NCI-H187 (cell line): ENCODE measurements around the gene OR2L8.
"Not testable (repeated sequence)": the region's sequence is repeated elsewhere in the genome, so short reads cannot be mapped to it uniquely, and the experiment has no call there.

Experiments used
- DNase-seq, 2 experiments: peaks; one replicate each; lab custom pipeline; 2025; lab: John Stamatoyannopoulos, UW

Gene OR2L8, protein sequence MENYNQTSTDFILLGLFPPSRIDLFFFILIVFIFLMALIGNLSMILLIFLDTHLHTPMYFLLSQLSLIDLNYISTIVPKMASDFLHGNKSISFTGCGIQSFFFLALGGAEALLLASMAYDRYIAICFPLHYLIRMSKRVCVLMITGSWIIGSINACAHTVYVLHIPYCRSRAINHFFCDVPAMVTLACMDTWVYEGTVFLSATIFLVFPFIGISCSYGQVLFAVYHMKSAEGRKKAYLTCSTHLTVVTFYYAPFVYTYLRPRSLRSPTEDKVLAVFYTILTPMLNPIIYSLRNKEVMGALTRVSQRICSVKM

DNA sequence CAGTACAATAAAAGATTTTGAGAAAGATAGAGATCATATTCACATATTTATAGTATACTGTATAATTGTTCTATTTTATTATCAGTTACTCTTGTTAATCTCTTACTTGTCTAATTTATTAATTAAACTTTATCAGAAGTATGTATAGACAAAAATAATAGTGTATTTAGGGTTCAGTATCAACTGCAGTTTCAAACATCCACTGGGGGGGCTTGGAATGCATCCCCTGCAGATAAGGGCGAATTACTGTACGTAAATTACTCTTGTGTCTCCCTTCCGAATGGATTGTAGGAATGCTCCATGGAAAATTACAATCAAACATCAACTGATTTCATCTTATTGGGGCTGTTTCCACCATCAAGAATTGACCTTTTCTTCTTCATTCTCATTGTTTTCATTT is at the start of gene OR2L8:
Gene OR2L8 (plus strand): TSS at position 301 of the 400 bp plus-strand sequence. CDS start 0 bp downstream, at position 301.
- no peak for DNase-seq

DNA sequence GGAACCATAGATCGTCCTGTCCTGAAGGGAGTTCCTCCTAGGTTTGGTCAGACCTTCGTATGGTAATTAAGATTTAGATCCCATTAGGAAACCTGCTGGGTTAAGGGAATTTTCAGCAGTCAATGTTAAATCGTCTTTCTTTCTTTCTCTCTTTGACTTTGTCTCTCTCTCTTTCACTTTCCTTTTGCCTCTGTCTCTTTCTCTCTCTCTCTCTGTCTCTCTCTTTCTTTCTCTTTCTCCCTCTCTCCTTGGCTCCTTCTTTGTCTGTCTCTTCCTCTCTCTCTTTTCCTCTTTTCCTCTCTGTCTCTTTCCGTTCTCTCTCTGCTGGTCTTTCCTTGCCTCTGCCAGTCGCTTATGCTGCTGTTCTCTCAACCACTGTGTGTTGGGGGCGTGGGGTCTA is 44.5 kb upstream of the OR2L8 start:
- DNase-seq: no peak

DNA sequence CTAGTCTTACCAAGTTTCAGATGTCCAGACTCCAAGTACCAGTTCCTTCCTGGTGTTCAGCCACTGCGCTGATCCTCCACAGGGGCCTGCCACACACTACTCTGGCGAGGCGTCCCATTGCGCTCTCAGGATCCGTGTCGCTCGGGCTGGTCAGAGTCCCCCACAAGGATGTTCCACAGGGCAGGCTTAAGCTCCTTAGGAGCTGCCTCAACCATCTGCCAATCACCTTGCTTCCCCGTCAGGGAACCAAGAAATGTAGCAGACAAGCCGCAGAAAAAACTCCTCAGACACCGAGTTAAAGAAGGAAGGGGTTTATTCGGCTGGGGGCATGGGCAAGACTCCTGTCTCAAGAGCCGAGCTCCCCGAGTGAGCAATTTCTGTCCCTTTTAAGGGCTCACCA is 43.5 kb upstream of the OR2L8 start:
- DNase-seq: no peak

DNA sequence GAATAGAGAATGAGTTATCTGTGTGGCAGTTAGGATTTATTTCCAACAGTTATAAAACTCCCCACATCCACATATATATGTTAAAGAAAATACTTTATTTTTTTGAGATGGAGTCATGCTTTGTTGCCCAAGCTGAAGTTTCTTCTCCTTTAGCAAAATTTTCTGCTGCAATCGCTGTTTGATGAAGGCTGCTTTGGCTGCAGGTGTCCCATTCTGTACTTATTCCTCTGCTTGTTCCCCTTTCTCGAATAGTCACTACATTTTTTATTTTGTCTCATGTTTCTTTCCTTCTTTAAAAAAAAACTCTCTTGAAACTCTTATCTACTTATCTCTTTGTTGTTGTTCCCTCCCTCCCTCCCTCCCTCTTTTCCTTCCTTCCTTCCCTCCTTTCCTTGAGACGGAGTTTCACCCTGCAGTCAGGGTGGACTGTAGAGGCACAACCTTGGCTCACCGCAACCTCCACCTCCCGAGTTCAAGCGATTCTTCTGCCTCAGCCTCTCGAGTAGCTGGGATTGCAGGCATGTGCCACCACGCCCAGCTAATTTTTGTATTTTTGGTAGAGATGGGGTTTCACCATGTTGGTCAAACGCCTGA is 42.7 kb upstream of the OR2L8 start:
- DNase-seq: no peak

DNA sequence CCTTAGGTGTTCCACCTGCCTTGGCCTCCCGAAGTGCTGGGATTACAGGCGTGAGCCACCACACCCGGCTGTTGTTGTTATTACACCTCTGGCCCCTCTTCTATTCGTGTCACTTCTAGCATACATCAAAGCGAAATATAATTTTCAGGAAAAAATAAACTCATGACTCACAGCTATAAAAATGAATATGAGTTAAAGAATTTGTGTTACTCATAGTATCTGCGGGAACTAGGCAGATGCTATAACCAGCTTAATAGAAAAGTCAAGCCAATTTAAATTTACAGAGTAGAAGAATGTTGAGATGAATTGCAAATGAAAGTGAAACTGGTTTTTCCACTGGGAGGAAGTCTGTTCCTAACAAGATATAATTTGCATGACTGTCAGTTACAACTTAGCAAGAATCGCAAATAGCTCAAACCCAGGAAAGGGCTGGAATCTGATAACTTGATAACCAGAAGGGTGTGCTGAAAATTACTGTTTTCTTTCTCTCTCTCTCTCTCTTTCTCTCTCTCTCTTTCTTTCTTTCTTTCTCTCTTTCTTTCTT is 42.1 kb upstream of the OR2L8 start:
- no peak for DNase-seq

DNA sequence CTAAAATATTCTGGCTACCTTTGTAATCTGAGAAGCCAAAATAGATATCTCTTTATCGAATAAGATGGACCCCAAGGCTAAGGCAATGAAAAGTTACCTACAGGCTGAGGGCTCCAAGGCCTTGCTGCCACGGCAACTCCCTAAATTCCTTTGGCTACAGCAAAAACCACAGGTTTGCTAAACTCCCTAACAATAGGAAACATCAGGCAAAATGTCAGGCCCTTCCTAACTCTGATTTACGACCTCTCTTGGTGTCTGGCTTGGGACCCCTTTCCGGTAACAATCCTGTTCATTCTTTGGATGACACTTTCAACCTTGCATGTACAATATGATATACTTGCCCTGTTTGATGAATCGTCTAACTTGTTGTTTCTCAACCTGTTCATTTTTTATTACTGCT is 39.9 kb upstream of the OR2L8 start:
- DNase-seq: no peak

DNA sequence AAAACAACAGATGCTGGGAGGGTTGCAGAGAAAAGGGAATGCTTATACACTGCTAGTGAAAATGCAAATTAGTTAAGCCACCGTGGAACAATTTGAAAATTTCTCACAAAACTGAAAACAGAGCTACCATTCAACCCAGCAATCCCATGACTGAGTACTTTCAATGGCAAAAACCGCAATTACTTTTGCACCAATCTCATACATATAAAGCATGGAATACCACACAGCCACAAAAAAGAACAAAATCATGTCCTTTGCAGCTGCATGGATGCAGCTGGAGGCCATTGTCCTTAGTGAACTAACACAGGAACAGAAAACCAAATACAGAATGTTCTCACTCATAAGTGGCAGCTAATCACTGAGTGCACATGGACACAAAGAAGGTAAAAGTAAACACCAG is 34.9 kb upstream of the OR2L8 start:
- DNase-seq: no peak

DNA sequence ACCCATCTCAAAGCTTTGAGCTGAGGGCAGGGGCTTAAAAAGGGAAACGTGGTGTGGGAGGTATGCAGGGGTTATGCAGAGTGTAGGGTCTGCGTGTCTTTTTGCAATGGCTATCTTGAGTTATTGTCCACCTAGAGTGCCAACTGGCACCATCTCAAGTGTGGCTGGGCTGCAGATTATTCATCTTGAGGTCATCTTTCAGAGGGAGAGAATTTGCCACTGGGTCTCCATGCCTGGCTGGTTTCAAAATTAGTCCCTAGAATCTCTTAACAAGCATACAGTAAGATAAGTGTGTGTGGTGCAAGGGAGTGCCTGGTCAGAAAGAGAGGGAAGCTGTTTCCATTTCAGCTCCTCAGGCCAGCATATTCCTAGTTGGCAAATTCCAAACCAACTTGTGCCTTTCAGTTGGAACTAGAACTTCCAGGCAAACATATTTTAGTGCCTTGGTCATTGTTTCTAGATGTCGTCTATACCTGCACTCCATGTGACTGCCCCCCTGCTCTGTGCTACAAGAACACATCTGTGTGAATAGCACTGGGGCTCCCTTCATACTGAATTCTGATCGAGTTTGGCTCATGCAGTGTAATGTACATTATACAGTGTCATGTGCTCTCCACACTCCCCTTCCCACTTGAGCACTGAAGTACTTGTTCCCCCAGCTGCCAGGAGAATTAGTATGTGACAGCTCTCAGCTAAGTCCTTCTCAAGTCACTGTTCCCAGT is 33.6 kb upstream of the OR2L8 start:
- DNase-seq: no peak

DNA sequence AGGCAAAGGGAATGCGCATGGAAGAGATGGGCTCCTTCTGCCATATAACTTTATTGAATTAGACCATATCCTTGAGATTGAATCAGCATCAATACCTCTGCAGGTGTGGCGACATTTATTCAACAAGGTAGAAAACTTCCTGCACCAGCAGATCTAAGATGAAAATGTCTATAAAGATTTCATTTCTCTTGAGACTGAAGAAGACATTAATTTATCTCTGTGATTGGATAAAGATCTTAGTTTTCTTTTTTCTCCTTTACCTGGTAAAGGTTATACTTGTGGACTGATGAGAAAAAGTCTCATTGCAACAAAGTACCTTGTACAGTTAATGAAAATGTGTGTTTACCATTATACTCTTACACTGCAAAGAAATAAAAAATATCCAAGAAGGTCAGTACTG is 28.7 kb upstream of the OR2L8 start, which contains the start of gene OR2T8:
Gene OR2T8 (plus strand): TSS at position 301 of the 400 bp plus-strand sequence. CDS start 766 bp downstream, outside the sequence.
- no peak for DNase-seq

DNA sequence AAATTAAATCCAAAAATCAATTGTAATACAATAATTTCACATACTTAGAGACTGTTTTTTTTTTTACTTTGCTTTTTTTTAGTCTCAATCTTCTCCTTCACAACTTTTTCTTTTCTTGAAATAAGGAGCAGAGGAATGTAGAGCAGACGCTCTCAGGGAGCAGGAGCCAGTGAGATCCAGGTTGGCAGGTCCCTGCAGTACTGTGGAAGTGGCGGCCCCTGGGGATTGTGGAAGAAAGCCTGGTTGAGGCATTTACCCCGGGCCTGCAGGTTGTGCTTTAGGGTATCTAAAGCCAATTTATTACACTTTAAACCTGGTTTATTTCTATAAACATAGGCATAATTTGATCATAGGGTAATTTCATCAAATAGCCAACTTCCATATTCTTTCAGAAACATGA is 24.7 kb upstream of the OR2L8 start:
- DNase-seq: no peak

DNA sequence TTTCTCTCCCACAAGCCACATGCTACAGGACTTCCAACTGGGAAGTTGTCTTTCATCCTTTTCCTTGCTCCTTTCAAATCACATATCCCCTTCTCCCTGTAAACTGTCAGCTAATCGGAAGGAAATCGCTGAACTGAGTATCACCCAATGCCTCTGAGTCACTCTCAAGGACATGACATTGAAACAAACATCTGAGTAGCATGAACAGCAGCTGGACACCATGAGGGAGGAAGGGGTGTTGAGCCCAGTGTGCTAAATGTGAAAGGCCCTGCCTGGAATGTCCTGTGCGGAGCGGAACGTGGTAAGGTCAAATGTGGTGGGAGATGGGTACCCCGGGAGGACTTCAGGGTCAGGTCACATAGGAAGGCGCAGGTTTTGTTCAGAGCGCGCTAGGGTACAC is 23.8 kb upstream of the OR2L8 start, which contains the start of gene OR2AJ1:
Gene OR2AJ1 (plus strand): TSS at position 22 of the 400 bp plus-strand sequence. CDS start 8,880 bp downstream, outside the sequence.
- no peak for DNase-seq

DNA sequence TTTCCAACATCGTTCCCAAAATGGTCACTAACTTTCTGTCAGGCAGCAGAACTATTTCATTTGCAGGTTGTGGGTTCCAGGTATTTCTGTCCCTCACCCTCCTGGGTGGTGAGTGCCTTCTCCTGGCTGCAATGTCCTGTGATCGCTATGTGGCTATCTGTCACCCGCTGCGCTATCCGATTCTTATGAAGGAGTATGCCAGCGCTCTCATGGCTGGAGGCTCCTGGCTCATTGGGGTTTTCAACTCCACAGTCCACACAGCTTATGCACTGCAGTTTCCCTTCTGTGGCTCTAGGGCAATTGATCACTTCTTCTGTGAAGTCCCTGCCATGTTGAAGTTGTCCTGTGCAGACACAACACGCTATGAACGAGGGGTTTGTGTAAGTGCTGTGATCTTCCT is 14.7 kb upstream of the OR2L8 start:
- DNase-seq: no peak

DNA sequence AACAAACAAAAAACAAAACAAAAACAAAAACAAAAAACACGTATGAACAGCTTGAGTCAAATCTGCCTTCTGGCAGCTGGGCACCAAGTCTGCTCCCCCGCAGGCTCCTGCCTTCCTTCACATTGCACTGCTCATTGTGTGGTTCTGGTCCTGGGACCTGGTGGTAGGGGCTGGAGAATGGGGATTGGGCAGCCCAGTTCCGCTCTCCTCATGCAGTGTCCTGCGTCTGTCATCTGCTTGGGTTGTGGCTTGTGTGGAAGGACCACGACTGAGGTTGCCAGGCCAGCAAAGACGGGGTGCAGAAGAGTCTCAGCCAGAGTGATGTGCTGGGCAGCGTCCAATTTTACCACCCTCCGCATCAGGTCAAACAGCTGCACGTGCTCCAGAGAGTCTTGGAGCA is 12.9 kb upstream of the OR2L8 start:
- no peak for DNase-seq

DNA sequence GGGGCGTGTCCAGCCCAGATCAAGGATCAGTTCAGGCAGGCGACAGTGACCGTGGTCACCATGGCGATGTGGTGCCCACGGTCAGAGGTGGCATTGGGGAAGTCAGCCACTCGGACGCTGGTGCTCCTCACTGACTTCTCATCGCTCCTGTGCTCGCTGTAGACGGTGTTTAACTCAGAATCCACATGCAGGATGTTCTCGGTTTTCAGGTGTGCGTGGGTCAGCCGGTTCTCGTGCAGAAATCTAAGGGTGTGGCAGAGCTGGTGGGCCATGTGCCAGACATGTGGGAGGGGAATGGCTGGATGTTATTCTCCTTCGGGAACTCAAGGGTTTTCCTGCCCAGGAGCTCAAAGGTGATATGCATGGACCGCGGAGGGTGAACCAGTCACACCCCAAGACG is 12.2 kb upstream of the OR2L8 start:
- DNase-seq: no peak

DNA sequence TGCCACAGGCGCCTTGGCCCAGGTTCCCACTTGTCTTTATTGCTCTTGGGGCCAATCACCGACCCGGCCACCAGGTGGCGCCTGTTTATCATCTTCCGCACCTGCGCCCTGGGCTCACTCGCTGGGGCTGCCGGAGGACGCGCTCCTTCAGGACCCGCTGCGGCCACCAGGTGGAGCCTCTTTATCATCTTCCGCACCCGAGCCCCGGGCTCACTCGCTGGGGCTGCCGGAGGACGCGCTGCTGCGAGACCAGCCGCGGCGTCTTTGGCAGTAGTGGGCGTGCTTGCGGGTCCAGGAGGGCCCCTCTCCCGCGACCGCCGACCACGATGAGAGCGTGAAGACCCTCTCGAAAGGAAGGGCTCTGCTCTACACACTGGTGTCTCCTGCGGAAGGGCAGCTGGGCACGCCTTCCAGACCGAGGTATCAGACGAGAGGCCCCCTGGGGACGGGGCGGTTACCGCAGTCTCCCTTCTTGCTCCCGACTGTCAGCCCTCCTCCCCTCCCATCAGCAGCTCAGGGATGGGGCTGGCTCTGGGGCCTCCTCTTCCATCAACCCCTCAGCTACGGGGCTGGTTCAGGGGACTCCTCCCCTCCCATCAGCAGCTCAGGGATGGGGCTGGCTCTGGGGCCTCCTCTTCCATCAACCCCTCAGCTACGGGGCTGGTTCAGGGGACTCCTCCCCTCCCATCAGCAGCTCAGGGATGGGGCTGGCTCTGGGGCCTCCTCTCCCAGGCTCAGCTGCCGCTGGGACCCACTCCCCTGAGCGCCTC is 11.5 kb upstream of the OR2L8 start:
- DNase-seq: not testable (repeated sequence)

DNA sequence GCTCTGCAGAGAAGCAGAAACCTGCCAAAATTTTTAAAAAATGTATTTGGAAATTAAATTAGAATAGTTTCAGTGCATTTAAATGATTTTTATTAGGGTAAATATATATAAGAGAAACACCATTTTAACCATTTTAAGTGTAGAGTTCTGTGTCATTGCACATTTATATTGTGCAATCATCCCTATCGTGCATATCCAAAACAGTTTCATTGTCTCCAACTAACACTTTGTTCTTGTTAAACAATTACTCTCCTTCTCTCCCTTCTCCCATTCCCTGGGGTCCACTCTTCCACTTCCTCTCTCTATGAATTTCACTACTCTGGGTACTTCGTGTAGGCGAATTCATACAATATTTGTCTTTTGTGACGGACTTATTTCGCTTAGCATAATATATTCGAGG is 6.0 kb upstream of the OR2L8 start:
- no peak for DNase-seq

DNA sequence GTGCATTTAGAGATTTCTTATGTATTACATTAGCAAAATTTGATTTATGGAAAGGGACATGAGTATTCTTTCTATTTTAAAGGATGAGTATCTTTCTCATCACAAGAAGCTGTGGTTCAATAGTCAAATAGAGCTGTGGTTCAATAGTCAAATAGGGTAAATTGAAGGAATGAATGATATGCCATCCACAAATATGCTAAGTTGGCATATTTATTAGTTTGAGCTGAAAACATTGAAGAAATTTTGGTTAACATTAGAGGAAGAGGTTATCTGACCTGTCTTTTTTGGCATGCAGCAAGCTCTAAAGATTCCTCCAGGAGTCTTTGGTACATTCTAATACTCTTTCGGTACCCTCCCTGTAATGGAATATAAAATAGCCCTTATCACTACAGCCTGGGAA is 4.8 kb downstream of the OR2L8 start:
- DNase-seq: no peak

DNA sequence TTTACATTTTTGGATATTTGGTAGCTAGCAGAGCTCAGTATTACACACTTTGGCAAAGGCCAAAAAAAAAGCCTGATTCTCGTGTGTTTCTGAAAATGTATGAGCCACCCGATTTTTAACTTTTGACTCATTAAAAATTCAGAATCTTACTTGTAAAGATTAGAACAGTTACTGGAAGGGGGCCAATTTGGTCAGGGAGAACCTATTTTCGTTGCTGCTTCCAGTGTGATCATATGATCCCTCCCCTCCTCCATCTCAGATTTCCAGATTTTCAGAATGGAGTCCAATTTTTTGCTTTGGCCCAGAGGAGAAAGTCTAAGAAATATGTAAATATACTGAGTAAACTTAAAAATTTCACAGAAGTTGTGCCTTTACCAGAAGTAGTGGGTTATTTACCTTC is 13.1 kb downstream of the OR2L8 start:
- no peak for DNase-seq

DNA sequence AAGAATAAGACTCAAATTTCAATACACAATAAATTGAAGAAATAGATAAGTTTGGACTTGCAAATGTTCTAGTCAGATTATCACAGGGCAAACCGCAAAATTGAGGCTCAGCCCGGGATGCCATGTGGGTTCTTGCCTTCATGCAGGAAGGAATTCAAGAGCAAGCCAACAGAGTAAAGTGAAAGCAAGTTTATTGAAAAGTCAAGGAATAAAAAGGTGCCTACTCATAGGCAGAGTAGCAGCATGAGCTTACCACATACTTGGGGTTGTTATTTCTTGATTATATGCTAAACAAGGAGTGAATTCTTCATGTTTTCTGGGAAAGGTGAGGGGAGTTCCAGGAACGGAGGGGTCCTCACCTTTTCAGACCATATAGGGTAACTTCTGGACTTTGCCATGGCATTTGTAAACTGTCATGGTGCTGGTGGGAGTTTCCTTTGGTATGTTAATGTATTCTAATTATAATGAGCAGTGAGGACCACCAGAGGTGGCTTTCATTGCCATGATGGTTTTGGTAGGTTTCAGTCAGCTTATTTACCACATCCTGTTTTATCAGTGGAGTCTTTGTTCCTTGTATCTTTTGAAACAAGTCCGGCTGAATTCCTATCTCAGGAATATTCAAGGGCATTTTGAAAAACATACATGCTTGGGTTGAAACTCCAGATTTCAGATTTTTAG is 14.4 kb downstream of the OR2L8 start:
- DNase-seq: no peak

DNA sequence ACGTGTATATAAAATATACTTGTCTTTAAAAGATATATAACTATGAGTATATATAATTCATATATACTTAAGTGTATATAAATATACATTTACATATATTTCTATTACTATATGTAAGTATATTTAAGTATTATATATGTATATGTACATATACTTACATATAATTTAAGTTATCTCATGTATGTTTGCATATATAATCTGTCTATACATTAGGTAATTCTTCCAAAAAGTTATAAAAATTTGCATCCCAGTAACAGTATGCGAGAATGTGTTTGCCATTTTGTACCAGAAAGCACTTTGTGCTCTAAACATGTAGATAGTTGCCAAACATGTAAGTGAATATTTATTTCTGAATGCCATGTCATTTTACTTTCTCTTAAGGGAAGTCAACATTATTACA is 16.3 kb downstream of the OR2L8 start, which contains the start of gene OR2AK2:
Gene OR2AK2 (plus strand): TSS at position 301 of the 400 bp plus-strand sequence. CDS start 144 bp downstream, outside the sequence.
- no peak for DNase-seq

DNA sequence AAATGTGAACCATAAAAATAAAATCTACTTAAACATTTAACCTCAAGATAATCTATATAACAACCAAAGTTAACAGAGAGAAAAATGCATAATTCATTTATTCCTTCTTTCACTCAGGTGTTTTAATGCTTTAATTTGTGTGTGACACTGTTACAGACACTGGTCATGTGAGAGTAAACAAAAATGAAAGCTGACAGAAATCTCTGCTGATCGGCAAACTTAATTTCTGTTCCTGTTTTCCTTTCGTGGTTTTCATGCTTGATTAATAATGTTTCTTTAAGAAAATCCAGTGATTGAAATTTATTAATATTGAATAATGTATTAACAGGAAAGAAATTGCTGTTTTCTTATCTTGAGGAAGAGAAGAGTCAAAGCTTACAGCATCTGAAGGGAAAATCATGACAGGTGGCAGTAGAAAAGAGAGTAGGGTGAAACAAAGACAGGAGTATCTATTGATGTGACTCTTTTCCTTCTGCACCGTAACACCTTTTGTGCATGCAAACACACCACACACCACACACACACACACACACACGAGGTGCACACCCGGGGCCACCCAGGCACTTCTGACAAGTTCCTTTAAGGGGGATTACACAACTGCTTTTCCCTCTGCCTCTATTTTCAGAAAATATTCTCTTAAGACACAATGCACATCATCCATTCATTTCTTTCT is 18.0 kb downstream of the OR2L8 start:
- DNase-seq: no peak
